ENCODE measurements around the gene ANO2. TPM values are rescaled to one million over a fixed set of nuclear protein-coding genes. Genes with fewer than 3 reads are reported as not detected.

ANO2 gene
- total RNA-seq, 2 donors from 2014 or later, result 14.3 to 28.5 TPM

DNA sequence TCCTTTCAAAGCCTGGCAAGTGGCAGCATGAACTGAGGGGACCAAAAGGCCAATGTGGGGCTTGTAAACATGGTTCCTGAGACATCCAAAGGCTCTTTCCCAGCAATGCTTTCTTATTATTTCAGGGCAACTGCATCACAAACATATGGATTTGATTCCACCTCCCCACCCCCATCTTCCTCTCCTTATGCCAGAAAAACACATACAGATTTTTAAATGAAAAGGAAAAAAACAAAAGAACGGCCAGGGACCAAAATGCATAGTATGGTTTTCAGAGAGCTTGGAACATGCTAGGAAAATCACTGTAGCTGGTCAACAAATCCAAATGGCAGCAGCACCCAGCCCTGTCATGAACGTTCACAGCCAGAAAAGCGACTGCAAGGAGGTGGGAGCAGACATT lies 167.6 kb downstream of the ANO2 start:
- Histone ChIP-seq H3K27me3 (ENCODE audit: control insufficient read depth, insufficient read depth, low read length, poor library complexity, severe bottlenecking) (peaks cover 12% of the 10 kb centered on the region), H3K27ac (ENCODE audit: low read depth, low read length) (no peak overlapping the region), H3K4me1 (ENCODE audit: control insufficient read depth, insufficient read depth, low read length) (peaks cover 5% of the 10 kb centered on the region), H3K4me3 (ENCODE audit: low read length) (no peak overlapping the region), H3K9me3 (ENCODE audit: control insufficient read depth, low read length) (no peaks in the 10 kb centered on the region), H3K36me3 (ENCODE audit: control insufficient read depth, insufficient read depth, low read length) (no peaks in the 10 kb centered on the region), H3K9ac (ENCODE audit: extremely low read depth, low read length, poor library complexity, severe bottlenecking) (no peak overlapping the region)
- no peak overlapping the region for H3K27ac Mint-ChIP-seq
- H3K4me3 Mint-ChIP-seq, result no peak overlapping the region
- H3K27me3 Mint-ChIP-seq (ENCODE audit: insufficient read depth), result peaks cover 4% of the 10 kb centered on the region
- WGBS, 2 experiments (ENCODE audit: insufficient coverage in 1 of 2, insufficient read length in 1 of 2), result 83 to 87% methylated on average over 1 to 3 of the region's 3 CpGs
- H3K9me3 Mint-ChIP-seq, result no peaks in the 10 kb centered on the region
- TF ChIP-seq, protein P1, sequence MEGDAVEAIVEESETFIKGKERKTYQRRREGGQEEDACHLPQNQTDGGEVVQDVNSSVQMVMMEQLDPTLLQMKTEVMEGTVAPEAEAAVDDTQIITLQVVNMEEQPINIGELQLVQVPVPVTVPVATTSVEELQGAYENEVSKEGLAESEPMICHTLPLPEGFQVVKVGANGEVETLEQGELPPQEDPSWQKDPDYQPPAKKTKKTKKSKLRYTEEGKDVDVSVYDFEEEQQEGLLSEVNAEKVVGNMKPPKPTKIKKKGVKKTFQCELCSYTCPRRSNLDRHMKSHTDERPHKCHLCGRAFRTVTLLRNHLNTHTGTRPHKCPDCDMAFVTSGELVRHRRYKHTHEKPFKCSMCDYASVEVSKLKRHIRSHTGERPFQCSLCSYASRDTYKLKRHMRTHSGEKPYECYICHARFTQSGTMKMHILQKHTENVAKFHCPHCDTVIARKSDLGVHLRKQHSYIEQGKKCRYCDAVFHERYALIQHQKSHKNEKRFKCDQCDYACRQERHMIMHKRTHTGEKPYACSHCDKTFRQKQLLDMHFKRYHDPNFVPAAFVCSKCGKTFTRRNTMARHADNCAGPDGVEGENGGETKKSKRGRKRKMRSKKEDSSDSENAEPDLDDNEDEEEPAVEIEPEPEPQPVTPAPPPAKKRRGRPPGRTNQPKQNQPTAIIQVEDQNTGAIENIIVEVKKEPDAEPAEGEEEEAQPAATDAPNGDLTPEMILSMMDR (conservative IDR thresholded peaks at IDR 0.05), result no peak
- H3K4me1 Mint-ChIP-seq, result peaks cover 9% of the 10 kb centered on the region
- H3K36me3 Mint-ChIP-seq (ENCODE audit: low read depth), result no peaks in the 10 kb centered on the region
- DNase-seq, result no peak

DNA sequence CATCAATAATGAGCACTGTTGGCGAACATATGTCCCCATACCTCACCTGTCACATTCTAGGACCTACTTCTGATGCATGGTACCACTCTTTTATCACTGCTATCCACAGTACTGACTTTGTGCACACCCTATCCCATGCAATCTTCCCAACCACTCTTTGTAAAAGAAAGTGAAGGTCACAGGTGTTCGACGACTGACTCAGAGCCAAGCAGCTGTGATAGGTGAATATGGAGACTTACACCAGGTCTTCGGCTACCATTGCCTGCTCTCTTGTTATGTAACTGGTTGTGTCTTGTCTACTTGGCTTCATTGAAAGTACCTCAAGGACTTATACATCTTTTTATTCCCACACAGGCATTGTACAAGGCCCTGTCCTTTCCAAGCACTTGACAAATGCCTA lies 169.0 kb downstream of the ANO2 start:
- Mint-ChIP-seq H3K36me3 (ENCODE audit: low read depth) (no peaks in the 10 kb centered on the region), H3K27me3 (ENCODE audit: insufficient read depth) (peaks cover 4% of the 10 kb centered on the region), H3K4me3 (no peak overlapping the region), H3K27ac (no peak overlapping the region), H3K4me1 (peaks cover 9% of the 10 kb centered on the region), H3K9me3 (no peaks in the 10 kb centered on the region)
- TF ChIP-seq, protein P1 (conservative IDR thresholded peaks at IDR 0.05), result no peak
- Histone ChIP-seq H3K27ac (ENCODE audit: low read depth, low read length) (no peak overlapping the region), H3K9me3 (ENCODE audit: control insufficient read depth, low read length) (no peaks in the 10 kb centered on the region), H3K9ac (ENCODE audit: extremely low read depth, low read length, poor library complexity, severe bottlenecking) (no peak overlapping the region), H3K36me3 (ENCODE audit: control insufficient read depth, insufficient read depth, low read length) (no peaks in the 10 kb centered on the region), H3K4me3 (ENCODE audit: low read length) (no peak overlapping the region), H3K27me3 (ENCODE audit: control insufficient read depth, insufficient read depth, low read length, poor library complexity, severe bottlenecking) (peaks cover 12% of the 10 kb centered on the region), H3K4me1 (ENCODE audit: control insufficient read depth, insufficient read depth, low read length) (peaks cover 1% of the 10 kb centered on the region)
- no peak for DNase-seq
- 86 to 93% methylated on average over 4 of the region's 4 CpGs for WGBS, 2 experiments (ENCODE audit: insufficient coverage in 1 of 2, insufficient read length in 1 of 2)

DNA sequence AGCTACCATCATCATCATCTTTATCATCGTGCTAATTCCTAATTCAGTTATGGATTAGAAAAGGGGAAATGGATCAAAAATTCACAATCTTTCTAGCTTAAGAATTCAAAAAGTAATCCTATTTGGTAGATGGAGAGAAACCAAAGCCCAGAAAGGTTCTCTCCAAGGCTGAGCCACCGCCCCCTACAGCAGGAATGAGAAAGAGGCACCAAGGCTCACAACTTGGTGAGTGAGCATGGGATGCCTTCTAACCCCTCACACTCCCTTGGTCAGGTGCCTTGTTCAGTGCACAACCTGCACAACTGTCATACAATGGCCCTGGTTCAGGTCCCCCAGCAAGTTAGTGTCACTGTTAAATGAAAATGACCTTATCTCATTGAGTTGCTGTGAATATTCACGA lies 171.5 kb downstream of the ANO2 start:
- TF ChIP-seq, protein P1 (conservative IDR thresholded peaks at IDR 0.05), result peak; percentile 77
- WGBS, 2 experiments (ENCODE audit: insufficient coverage in 1 of 2, insufficient read length in 1 of 2), result 93 to 100% methylated on average over 2 to 3 of the region's 3 CpGs
- Histone ChIP-seq H3K27me3 (ENCODE audit: control insufficient read depth, insufficient read depth, low read length, poor library complexity, severe bottlenecking) (peaks cover 12% of the 10 kb centered on the region), H3K9me3 (ENCODE audit: control insufficient read depth, low read length) (no peaks in the 10 kb centered on the region), H3K27ac (ENCODE audit: low read depth, low read length) (no peak overlapping the region), H3K9ac (ENCODE audit: extremely low read depth, low read length, poor library complexity, severe bottlenecking) (no peak overlapping the region), H3K4me1 (ENCODE audit: control insufficient read depth, insufficient read depth, low read length) (no peaks in the 10 kb centered on the region), H3K4me3 (ENCODE audit: low read length) (no peak overlapping the region), H3K36me3 (ENCODE audit: control insufficient read depth, insufficient read depth, low read length) (no peaks in the 10 kb centered on the region)
- Mint-ChIP-seq H3K9me3 (no peaks in the 10 kb centered on the region), H3K36me3 (ENCODE audit: low read depth) (no peaks in the 10 kb centered on the region), H3K4me1 (peaks cover 5% of the 10 kb centered on the region), H3K27ac (no peak overlapping the region), H3K27me3 (ENCODE audit: insufficient read depth) (peaks cover 4% of the 10 kb centered on the region), H3K4me3 (no peak overlapping the region)
- DNase-seq, result peak; percentile 70

Data from endodermal cell (in vitro differentiated cells).